OCI-LY7 (cell line): ENCODE results near the gene TNP2. TPM values are rescaled to one million over a fixed set of nuclear protein-coding genes. Genes with fewer than 3 reads are reported as not detected.
A peak's percentile ranks its signal among the peaks of the same experiment; 100 is the strongest.

ENCODE experiments used
- BruUV-seq: library from RNA; stranded (reverse); fragments of 400-500 nt; replicated peaks from 2 replicates; lab custom pipeline; 2021; lab: Mats Ljungman, UMichigan
- CTCF ChIA-PET: fragments of 300-600 bp; sonication (Branson Sonifier 250); formaldehyde crosslinking; loops from one replicate; lab custom pipeline; 2022; ENCODE audit warnings: antibody characterized with exemption; ENCODE audit not compliant: unreplicated experiment; lab: Charles Lee
- POLR2A ChIA-PET: fragments of 300-600 bp; sonication (Branson Sonifier 250); formaldehyde crosslinking; loops from one replicate; lab custom pipeline; 2022; ENCODE audit warnings: antibody characterized with exemption; lab: Charles Lee
- DNase-seq: peaks from one replicate; pipeline ENCODE4 v3.0.0-alpha.2; 2015; ENCODE audit warnings: low spot score
- H2AFZ ChIP-seq: fragments of 200-600 bp; sonication (generic), shearing (Covaris generic); 2 replicates; pipeline ENCODE4 v1.6.1; 2014; ENCODE audit warnings: mild to moderate bottlenecking, antibody characterized with exemption, low read length, moderate library complexity
- H3K27ac ChIP-seq: fragments of 200-600 bp; sonication (generic); 2 replicates; pipeline ENCODE4 v1.5.1; 2014; ENCODE audit warnings: mixed run types, low read depth, mild to moderate bottlenecking, moderate library complexity, low read length, inconsistent platforms; ENCODE audit not compliant: poor library complexity, severe bottlenecking
- H3K36me3 ChIP-seq: fragments of 200-600 bp; sonication (generic); 2 replicates; pipeline ENCODE4 v1.6.1; 2014; ENCODE audit warnings: mild to moderate bottlenecking, antibody characterized with exemption, low read length, moderate library complexity, mixed read lengths; ENCODE audit not compliant: insufficient read depth
- H3K4me1 ChIP-seq: fragments of 200-600 bp; sonication (generic); 2 replicates; pipeline ENCODE4 v1.5.1; 2014; ENCODE audit warnings: mild to moderate bottlenecking, low read length; ENCODE audit not compliant: insufficient read depth, poor library complexity, severe bottlenecking
- H3K4me2 ChIP-seq: fragments of 200-600 bp; sonication (generic); 2 replicates; pipeline ENCODE4 v1.6.1; 2014; ENCODE audit warnings: mild to moderate bottlenecking, low read length
- H3K4me3 ChIP-seq: fragments of 200-600 bp; sonication (generic); 2 replicates; pipeline ENCODE4 v1.5.1; 2014; ENCODE audit warnings: mild to moderate bottlenecking, low read depth, low read length; ENCODE audit not compliant: poor library complexity, severe bottlenecking
- H3K79me2 ChIP-seq: fragments of 200-600 bp; sonication (generic); 2 replicates; pipeline ENCODE4 v1.6.1; 2016; ENCODE audit warnings: low read depth, mild to moderate bottlenecking, low read length, moderate library complexity, mixed read lengths; ENCODE audit not compliant: insufficient read depth
- H3K9me2 ChIP-seq: fragments of 200-600 bp; sonication (generic); 2 replicates; pipeline ENCODE4 v1.6.1; 2016; ENCODE audit warnings: mild to moderate bottlenecking, low read length, mixed read lengths; ENCODE audit not compliant: insufficient read depth
- H3K9me3 ChIP-seq: fragments of 200-600 bp; sonication (generic); 2 replicates; pipeline ENCODE4 v1.6.1; 2014; ENCODE audit warnings: mild to moderate bottlenecking, mixed run types, low read length, mixed read lengths
- H4K20me1 ChIP-seq: fragments of 200-600 bp; sonication (generic); 2 replicates; pipeline ENCODE4 v1.6.1; 2014; ENCODE audit warnings: mild to moderate bottlenecking, antibody characterized with exemption, low read length, moderate library complexity, mixed read lengths; ENCODE audit not compliant: insufficient read depth
- EZH2phosphoT487 ChIP-seq: fragments of 200-600 bp; sonication (generic); IDR thresholded peaks from 2 replicates; pipeline ENCODE4 v1.6.1; 2018; ENCODE audit warnings: low read depth, borderline replicate concordance, mild to moderate bottlenecking, mixed run types, antibody characterized with exemption, low read length, moderate library complexity, mixed read lengths
- intact Hi-C: fragments of 100-400 bp; cut with micrococcal nuclease; formaldehyde crosslinking; loops from one replicate; pipeline ENCODE4 v1.10.0; 2022; ENCODE audit not compliant: unreplicated experiment
- total RNA-seq, 2 experiments: library from RNA; depleted of rRNA in 1 of 2; stranded (reverse); fragments of >200 nt in 1 of 2; shearing (Covaris generic) in 1 of 2; gene quantifications; 2 replicates each; pipeline ENCODE4 v1.2.3, GENCODE V29; 2014 to 2022
- TF ChIP-seq, protein P1 (sequence below): fragments of 200-600 bp; sonication (generic); conservative IDR thresholded peaks from 2 replicates; pipeline ENCODE4 v1.5.1; 2014; ENCODE audit warnings: mild to moderate bottlenecking, antibody characterized with exemption, low read length, moderate library complexity, mixed read lengths

Gene TNP2
- total RNA-seq, 2 experiments from 2014 or later = not detected

DNA sequence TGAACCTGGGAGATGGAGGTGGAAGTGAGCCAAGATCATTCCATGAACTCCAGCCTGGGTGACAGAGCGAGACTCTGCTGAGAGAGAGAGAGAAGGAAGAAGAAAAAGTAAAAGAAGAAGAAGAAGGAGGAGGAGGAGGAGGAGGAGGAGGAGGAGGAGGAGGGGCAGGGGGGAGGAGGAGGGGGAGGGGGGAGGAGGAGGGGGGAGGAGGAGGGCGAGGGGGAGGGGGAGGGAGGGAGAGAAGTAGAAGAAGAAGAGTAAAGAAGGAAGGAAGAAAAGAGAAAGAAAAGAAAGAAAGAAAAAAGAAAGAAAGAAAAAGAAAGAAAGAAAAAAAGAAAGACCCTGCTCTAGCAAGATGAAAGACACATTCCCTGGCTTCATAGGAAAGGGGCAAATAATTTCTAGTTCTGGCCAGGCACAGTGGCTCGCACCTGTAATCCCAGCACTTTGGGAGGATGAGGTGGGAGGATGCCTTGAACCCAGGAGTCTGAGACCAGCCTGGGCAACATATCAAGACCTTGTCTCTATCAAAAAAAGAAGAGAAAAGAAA is 36.7 kb downstream of the TNP2 start:
- Histone ChIP-seq H2AFZ (peak overlapping the region; percentile 95), H3K9me2 (no peaks in the 10 kb centered on the region), H3K4me1 (peaks cover 19% of the 10 kb centered on the region), H3K36me3 (no peaks in the 10 kb centered on the region), H3K79me2 (no peaks in the 10 kb centered on the region), H3K27ac (no peak overlapping the region), H3K4me3 (no peak overlapping the region), H3K4me2 (peak overlapping the region; percentile 41), H3K9me3 (no peaks in the 10 kb centered on the region), H4K20me1 (no peaks in the 10 kb centered on the region)
- intact Hi-C loops = no loop called here
- POLR2A ChIA-PET = no interaction called here
- no peak for TF ChIP-seq EZH2phosphoT487
- TF ChIP-seq, protein P1, sequence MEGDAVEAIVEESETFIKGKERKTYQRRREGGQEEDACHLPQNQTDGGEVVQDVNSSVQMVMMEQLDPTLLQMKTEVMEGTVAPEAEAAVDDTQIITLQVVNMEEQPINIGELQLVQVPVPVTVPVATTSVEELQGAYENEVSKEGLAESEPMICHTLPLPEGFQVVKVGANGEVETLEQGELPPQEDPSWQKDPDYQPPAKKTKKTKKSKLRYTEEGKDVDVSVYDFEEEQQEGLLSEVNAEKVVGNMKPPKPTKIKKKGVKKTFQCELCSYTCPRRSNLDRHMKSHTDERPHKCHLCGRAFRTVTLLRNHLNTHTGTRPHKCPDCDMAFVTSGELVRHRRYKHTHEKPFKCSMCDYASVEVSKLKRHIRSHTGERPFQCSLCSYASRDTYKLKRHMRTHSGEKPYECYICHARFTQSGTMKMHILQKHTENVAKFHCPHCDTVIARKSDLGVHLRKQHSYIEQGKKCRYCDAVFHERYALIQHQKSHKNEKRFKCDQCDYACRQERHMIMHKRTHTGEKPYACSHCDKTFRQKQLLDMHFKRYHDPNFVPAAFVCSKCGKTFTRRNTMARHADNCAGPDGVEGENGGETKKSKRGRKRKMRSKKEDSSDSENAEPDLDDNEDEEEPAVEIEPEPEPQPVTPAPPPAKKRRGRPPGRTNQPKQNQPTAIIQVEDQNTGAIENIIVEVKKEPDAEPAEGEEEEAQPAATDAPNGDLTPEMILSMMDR = no peak
- BruUV-seq = no TSS peak
- CTCF ChIA-PET = no interaction called here
- DNase-seq = no peak

DNA sequence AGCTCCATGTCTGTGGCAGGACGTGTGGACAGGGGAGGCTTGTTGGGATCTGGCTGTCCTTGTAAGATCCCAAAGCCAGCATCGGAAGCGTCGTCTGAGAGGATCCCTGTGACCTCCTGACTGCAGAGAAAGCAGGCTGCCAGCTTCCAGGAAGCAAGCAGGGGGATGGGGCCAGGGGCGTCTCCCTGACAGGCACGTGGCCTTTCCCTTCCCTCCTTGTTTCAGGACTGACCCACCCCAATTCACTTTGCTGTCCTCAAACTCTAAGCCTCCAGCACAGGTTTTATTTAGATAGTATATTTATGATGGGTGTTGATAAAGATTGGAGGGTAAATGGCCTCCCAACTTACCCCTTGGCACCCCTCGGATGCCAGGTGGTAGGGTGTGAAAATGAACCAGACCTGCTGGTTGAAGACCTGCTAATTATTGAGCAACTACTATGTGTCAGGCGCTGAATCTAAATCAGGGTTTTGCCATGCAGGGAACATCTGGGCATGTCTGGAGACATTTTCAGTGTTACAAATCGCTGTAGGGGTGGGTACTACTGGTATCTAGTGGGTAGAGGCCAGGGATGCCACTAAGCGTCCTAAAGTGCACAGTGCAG is 37.7 kb downstream of the TNP2 start:
- no peaks in the 10 kb centered on the region for H3K9me2 ChIP-seq
- H3K79me2 ChIP-seq = no peaks in the 10 kb centered on the region
- H3K9me3 ChIP-seq = no peaks in the 10 kb centered on the region
- no TSS peak for BruUV-seq
- H3K4me2 ChIP-seq = no peak overlapping the region
- peaks cover 19% of the 10 kb centered on the region for H3K4me1 ChIP-seq
- DNase-seq = no peak
- no peak for TF ChIP-seq EZH2phosphoT487
- TF ChIP-seq, protein P1 = no peak
- no peaks in the 10 kb centered on the region for H3K36me3 ChIP-seq
- intact Hi-C loops = no loop called here
- POLR2A ChIA-PET = interaction anchor here (0.6 kb wide), 1 partner anchor 1621 kb away, joined by 3 read pairs; no protein-coding TSS in a partner anchor
- no peak overlapping the region for H3K27ac ChIP-seq
- CTCF ChIA-PET = no interaction called here
- H4K20me1 ChIP-seq = no peaks in the 10 kb centered on the region
- H2AFZ ChIP-seq = no peak overlapping the region
- H3K4me3 ChIP-seq = no peak overlapping the region

DNA sequence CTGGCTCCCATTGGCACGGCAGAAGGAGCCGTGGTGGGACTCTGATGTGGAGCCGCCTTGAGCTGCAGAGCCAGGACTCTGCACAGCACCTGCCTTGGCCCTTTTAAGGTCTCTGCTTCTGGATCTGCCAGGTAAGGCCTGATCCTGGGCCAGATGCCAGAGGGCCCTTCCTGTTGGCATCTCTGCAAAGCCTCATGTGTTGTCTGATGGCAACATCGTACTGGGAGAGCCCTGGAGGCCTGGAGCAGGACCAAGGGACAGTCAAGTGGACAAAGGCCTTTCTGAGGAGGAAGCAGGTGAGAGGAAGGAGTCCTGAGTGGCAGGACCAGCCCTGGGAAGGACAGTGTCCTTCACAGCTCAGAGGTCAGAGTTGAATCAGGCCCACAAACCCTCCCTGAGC is 39.2 kb downstream of the TNP2 start:
- intact Hi-C loops = no loop called here
- Histone ChIP-seq H3K4me1 (peaks cover 33% of the 10 kb centered on the region), H3K9me3 (no peaks in the 10 kb centered on the region), H3K4me2 (no peak overlapping the region), H3K36me3 (no peaks in the 10 kb centered on the region), H3K9me2 (no peaks in the 10 kb centered on the region), H3K79me2 (no peaks in the 10 kb centered on the region), H3K27ac (no peak overlapping the region), H4K20me1 (no peaks in the 10 kb centered on the region), H2AFZ (no peak overlapping the region), H3K4me3 (no peak overlapping the region)
- no peak for DNase-seq
- no TSS peak for BruUV-seq
- TF ChIP-seq, protein P1 = no peak
- no peak for TF ChIP-seq EZH2phosphoT487
- ChIA-PET CTCF (no interaction called here), POLR2A (interaction anchor here (0.7 kb wide), 1 partner anchor 8 kb away, joined by 3 read pairs; no protein-coding TSS in a partner anchor)
